Uterus (tissue), 4 donors: ENCODE results near the gene RIPOR3. TPM values are rescaled to one million over a fixed set of nuclear protein-coding genes. Genes with fewer than 3 reads are reported as not detected.

Experiments used
- DNase-seq, 2 donors: peaks; one replicate each; pipeline ENCODE4 v3.0.0-alpha.2; 2019 to 2020
- H3K27ac ChIP-seq, 2 donors: fragments of 200-600 bp; sonication (generic); 1 replicate in 1 of 2; 2 replicates in 1 of 2; pipeline ENCODE4 v1.5.1; 2016 to 2018
- H3K27me3 ChIP-seq, 2 donors: fragments of 200-600 bp; sonication (generic); one replicate each; pipeline ENCODE4 v1.5.1; 2018 to 2019; ENCODE audit warnings: control low read depth in 1 of 2
- H3K36me3 ChIP-seq, 2 donors: fragments of 200-600 bp; sonication (generic); one replicate each; pipeline ENCODE4 v1.5.1; 2019; ENCODE audit warnings: control low read depth in 1 of 2
- H3K4me1 ChIP-seq, 2 donors: fragments of 200-600 bp; sonication (generic); one replicate each; pipeline ENCODE4 v1.5.1; 2018 to 2019; ENCODE audit warnings: control low read depth in 1 of 2
- H3K4me3 ChIP-seq, 2 donors: fragments of 200-600 bp; sonication (generic); 1 replicate in 1 of 2; 2 replicates in 1 of 2; pipeline ENCODE4 v1.5.1; 2018 to 2019; ENCODE audit warnings: mild to moderate bottlenecking in 1 of 2
- H3K9me3 ChIP-seq, 2 donors: fragments of 200-600 bp; sonication (generic); one replicate each; pipeline ENCODE4 v1.5.1; 2019; ENCODE audit warnings: control low read depth in 1 of 2
- POLR2A ChIP-seq, 2 donors: fragments of 450-650 bp; IDR thresholded peaks; one replicate each; pipeline ENCODE4 v1.6.1; 2016; ENCODE audit warnings: antibody characterized with exemption in 2 of 2, mild to moderate bottlenecking in 1 of 2, moderate library complexity in 1 of 2
- intact Hi-C: fragments of 100-400 bp; cut with DNase I; formaldehyde crosslinking; loops from one replicate; pipeline ENCODE4 v1.15.1; 2023; ENCODE audit warnings: low total_unique reads
- total RNA-seq, 4 donors: library from RNA; depleted of rRNA in 3 of 4; stranded (reverse); fragments of >200 nt in 3 of 4; gene quantifications; one replicate each; pipeline versions ENCODE4 v1.1.0 to v1.2.4, GENCODE V29; 2014 to 2023
- TF ChIP-seq, protein P1 (sequence below), 4 experiments: fragments of 200-600 bp in 2 of 4; fragments of 450-650 bp in 2 of 4; sonication (generic) in 2 of 4; IDR thresholded peaks; one replicate each; pipeline ENCODE4 v1.5.1; 2016 to 2019; ENCODE audit warnings: antibody characterized with exemption in 4 of 4, mild to moderate bottlenecking in 2 of 4, moderate library complexity in 1 of 4
- donor health status: DM: yes; HTN: yes; CAD: no.

RIPOR3 gene
- total RNA-seq, 4 donors from 2014 or later, result 9.1 to 85.4 (median 17.8) TPM

- TF ChIP-seq, protein P1, sequence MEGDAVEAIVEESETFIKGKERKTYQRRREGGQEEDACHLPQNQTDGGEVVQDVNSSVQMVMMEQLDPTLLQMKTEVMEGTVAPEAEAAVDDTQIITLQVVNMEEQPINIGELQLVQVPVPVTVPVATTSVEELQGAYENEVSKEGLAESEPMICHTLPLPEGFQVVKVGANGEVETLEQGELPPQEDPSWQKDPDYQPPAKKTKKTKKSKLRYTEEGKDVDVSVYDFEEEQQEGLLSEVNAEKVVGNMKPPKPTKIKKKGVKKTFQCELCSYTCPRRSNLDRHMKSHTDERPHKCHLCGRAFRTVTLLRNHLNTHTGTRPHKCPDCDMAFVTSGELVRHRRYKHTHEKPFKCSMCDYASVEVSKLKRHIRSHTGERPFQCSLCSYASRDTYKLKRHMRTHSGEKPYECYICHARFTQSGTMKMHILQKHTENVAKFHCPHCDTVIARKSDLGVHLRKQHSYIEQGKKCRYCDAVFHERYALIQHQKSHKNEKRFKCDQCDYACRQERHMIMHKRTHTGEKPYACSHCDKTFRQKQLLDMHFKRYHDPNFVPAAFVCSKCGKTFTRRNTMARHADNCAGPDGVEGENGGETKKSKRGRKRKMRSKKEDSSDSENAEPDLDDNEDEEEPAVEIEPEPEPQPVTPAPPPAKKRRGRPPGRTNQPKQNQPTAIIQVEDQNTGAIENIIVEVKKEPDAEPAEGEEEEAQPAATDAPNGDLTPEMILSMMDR (IDR thresholded peaks at IDR 0.05), result no peak
- TF ChIP-seq POLR2A (IDR thresholded peaks at IDR 0.05), result no peak
- H3K9me3 ChIP-seq, result no peaks in the 10 kb centered on the region
- H3K36me3 ChIP-seq, result no peaks in the 10 kb centered on the region
- DNase-seq, result no peak
- intact Hi-C loops, result loop anchor here (5.0 kb wide), 1 partner anchor 390 kb away; no protein-coding TSS in a partner anchor
- no peak overlapping the region for H3K27ac ChIP-seq
- H3K27me3 ChIP-seq, result no peaks in the 10 kb centered on the region
- peaks cover 0 to 11% of the 10 kb centered on the region in 2 donors for H3K4me1 ChIP-seq
- H3K4me3 ChIP-seq, result no peak overlapping the region
Measured at GRCh38 chr20:50577175-50578018, 113.9 kb downstream of the RIPOR3 start.

DNA sequence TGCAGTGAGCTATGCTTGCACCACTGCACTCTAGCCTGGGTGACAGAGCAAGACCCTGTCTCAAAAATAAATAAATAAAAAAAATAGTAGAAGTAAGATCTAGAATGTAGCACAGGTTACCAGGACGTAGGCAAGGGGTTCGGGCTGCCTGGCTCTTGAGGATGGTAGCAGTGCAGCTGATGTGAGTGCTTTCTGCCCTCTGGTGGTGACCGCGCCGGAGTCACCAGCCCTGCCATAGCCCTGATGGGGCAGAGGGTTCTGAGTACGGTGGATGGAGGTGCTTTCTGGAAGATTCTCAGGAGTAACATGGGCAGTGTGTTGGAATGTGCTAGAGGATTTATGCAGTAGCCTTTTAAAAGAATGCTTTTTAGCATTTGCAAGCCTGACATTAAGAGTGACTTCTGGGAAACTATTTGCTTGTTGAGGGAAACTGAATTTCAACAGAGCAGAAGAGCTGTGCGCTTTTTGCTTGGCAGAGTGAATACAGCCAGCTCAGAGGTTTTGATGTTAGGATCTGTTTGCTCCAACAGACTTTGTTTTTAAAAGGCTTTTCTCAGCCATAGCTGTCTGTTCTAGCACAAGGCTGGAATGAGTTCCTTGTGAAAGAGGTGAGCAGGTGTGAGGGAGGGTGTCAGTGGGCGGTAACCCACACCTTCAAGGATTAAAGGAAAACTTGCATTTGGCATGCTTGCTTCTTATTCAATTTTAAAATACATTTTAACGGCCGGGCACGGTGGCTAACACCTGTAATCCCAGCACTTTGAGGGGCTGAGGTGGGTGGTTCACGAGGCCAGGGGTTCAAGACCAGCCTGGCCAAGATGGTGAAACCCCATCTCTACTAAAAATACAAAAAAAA, 115.2 kb downstream of the RIPOR3 start:
- Histone ChIP-seq H3K27ac (peak overlapping the region in 1 of 2 donors; percentile 45), H3K9me3 (no peaks in the 10 kb centered on the region), H3K4me3 (no peak overlapping the region), H3K27me3 (no peaks in the 10 kb centered on the region), H3K36me3 (no peaks in the 10 kb centered on the region), H3K4me1 (peaks cover 0 to 11% of the 10 kb centered on the region in 2 donors)
- no peak for TF ChIP-seq POLR2A (IDR thresholded peaks at IDR 0.05)
- TF ChIP-seq, protein P1 (IDR thresholded peaks at IDR 0.05), result peak; percentile 66 to 77 (median 74)
- DNase-seq, result peak; percentile 64 to 69
- intact Hi-C loops, result loop anchor here (5.0 kb wide), 1 partner anchor 389 kb away; no protein-coding TSS in a partner anchor

DNA sequence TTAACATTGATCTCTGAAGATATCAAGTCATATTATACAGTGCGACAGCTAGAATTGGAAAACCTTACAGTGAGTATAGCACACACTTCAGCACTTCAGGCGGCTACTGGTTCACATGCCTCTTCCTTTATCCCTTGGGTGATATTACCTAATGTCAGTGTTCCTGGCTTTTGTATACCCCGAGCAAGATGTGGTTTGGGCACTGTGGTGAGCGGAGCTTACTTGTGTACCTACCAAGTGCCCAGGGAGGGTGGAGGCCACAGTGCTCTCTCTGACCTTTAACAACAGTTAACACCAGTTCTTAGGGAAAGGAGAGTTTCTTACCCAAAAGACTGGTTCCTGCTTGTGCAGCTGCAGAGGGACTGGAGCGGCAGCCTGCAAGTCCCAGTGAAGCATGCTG, 116.8 kb downstream of the RIPOR3 start:
- Histone ChIP-seq H3K9me3 (no peaks in the 10 kb centered on the region), H3K4me3 (no peak overlapping the region), H3K4me1 (peaks cover 0 to 11% of the 10 kb centered on the region in 2 donors), H3K27me3 (no peaks in the 10 kb centered on the region), H3K27ac (no peak overlapping the region), H3K36me3 (no peaks in the 10 kb centered on the region)
- TF ChIP-seq, protein P1 (IDR thresholded peaks at IDR 0.05), result no peak
- no peak for TF ChIP-seq POLR2A (IDR thresholded peaks at IDR 0.05)
- intact Hi-C loops, result no loop called here
- DNase-seq, result no peak

GRCh38 chr20:50574108-50574507, 117.2 kb downstream of the RIPOR3 start:
- H3K4me1 ChIP-seq, result peaks cover 0 to 11% of the 10 kb centered on the region in 2 donors
- no peaks in the 10 kb centered on the region for H3K9me3 ChIP-seq
- intact Hi-C loops, result no loop called here
- H3K4me3 ChIP-seq, result no peak overlapping the region
- no peaks in the 10 kb centered on the region for H3K36me3 ChIP-seq
- TF ChIP-seq, protein P1 (IDR thresholded peaks at IDR 0.05), result no peak
- TF ChIP-seq POLR2A (IDR thresholded peaks at IDR 0.05), result no peak
- H3K27me3 ChIP-seq, result no peaks in the 10 kb centered on the region
- DNase-seq, result no peak
- H3K27ac ChIP-seq, result no peak overlapping the region
